T-helper 1 cell treated with Interleukin-12 subunit alpha and Interleukin-12 subunit beta and Interleukin-4 antibody, amounts not matched to agents 30 ng/mL and 1 ng/mL, for 36 hours (primary cell): ENCODE results near the gene EMC10. TPM values are rescaled to one million over a fixed set of nuclear protein-coding genes. Genes with fewer than 3 reads are reported as not detected.
"Not testable (repeated sequence)": the region's sequence is repeated elsewhere in the genome, so short reads cannot be mapped to it uniquely, and the experiment has no call there.

ENCODE experiments used
- intact Hi-C: fragments of 100-400 bp; cut with micrococcal nuclease; formaldehyde crosslinking; loops from one replicate; pipeline ENCODE4 v1.15.1; 2024
- total RNA-seq: library from RNA; stranded (reverse); gene quantifications from 2 replicates; pipeline ENCODE4 v1.2.3, GENCODE V29; 2022

Gene EMC10
- 81.8 and 81.9 TPM in 2 replicates for total RNA-seq

DNA sequence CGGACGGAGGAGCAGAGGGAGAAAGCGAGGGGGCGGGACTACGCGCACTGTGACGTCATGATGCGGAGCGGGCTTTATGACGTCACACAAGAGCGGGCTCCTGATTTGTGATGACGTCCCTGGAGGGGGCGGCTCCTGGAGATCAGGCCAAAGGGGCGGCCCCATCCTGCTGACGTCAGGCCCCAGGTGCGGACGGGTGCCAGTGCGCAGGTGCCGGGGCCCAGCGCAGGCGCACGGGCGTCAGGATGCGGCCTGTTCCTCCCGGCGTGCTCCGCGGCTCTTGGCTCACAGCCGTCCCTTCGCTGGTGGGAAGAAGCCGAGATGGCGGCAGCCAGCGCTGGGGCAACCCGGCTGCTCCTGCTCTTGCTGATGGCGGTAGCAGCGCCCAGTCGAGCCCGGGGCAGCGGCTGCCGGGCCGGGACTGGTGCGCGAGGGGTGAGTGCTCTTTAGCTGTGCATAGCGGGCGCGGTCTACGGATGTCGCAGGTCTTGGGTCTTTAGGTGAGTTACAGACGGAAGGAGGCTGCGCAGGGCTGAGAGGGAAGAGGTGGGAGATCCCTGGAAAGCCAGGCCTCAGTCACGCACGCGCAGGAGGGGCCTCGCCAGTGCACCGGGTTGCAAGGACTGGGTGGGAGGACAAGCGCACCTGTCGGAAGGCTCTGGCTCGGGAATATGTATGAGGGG, at the start of gene EMC10, which contains the start of gene GARIN5A:
EMC10 (plus strand) TSS at position 284 of the 683 bp plus-strand sequence; CDS start at position 322, 38 bp downstream.
GARIN5A (minus strand) TSS at position 625 of the 683 bp plus-strand sequence; CDS start at position 165, 460 bp downstream.
- intact Hi-C loops = loop anchor here (1.0 to 2.0 kb wide), 8 partner anchors 15 to 147 kb away; partner anchors contain the start of genes JOSD2, KCNC3, NR1H2 and POLD1

DNA sequence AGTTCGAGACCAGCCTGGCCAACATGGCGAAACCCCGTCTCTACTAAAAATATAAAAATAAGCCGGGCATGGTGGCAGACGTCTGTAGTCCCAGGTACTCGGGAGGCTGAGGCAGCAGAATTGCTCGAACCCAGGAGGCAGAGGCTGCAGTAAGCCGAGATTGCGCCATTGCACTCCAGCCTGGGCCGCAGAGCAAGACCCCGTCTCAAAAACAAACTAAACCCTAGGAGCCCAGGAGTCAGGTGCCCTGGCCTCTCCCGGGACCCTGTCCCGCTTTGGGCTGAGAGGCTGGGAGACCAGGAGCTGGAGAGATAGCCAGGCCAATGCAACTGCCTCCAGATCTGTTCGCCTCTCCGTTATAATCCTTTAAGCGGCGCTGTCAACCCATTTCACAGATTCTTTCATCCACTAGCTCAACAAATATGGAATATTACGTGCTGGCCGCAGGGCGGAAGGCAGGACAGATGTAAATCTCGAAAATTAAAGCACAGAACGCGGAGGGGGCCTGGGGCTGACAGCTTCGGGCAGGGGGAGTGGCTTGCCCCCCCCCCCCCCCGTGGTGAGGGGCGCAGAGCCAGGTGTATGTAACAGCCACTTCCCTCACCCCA, 48.9 kb upstream of the EMC10 start:
- intact Hi-C loops = no loop called here

DNA sequence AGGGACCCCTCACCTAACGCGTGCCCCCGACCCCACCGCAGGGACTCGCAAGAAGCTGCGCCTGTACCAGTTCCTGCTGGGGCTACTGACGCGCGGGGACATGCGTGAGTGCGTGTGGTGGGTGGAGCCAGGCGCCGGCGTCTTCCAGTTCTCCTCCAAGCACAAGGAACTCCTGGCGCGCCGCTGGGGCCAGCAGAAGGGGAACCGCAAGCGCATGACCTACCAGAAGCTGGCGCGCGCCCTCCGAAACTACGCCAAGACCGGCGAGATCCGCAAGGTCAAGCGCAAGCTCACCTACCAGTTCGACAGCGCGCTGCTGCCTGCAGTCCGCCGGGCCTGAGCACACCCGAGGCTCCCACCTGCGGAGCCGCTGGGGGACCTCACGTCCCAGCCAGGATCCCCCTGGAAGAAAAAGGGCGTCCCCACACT, 48.3 kb upstream of the EMC10 start:
- intact Hi-C loops = no loop called here

DNA sequence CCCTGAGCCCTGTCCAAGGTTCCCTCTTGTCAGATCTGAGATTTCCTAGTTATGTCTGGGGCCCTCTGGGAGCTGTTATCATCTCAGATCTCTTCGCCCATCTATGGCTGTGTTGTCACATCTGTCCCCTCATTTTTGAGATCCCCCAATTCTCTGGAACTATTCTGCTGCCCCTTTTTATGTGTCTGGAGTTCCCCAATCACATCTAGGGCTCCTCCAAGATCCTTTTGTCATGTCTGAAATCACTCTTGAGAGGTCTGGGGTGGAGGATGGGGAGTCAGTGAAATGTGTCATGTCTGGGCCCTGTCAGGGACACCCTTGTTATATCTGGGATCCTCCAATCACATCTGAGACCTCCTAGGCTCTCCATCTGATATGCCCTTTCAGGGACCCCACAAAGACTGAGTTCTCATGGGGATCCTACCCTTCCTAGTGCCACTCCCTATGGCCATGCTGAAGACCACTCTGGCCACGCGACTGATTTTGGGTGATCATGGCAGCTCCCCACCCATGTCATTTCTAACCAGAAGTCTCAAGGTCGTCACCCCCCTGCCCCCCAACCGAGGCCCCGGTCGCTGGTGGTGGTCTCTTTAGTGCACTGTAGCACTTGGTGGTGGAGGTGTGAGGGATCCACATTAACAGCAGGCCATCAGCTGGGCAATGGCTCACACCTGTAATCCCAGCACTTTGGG, 47.4 kb upstream of the EMC10 start:
- intact Hi-C loops = no loop called here

DNA sequence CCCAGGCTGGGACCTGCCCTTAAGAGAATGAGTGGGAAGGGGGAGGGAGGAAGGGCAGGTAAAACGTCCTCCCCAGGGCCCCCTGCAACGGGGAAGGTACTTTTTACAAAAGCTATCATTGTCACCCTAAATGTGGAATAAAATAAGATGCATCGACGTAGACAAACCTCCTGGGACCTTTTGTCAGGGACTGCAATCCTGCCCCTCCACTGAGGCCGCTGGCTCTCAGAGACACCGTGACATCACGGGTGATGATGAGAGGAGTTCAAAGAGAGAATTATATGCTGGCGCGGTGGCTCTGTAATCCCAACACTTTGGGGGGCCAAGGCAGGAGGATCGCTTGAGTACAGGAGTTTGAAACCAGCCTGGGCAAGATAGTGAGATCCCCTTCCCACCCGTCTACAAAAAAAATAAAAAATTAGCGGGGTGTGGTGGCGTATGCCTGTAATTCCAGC, 45.4 kb upstream of the EMC10 start:
- intact Hi-C loops = loop anchor here (1.0 to 2.0 kb wide), 7 partner anchors 16 to 102 kb away; partner anchors contain the start of genes EMC10, GARIN5A, JOSD2 and KCNC3

DNA sequence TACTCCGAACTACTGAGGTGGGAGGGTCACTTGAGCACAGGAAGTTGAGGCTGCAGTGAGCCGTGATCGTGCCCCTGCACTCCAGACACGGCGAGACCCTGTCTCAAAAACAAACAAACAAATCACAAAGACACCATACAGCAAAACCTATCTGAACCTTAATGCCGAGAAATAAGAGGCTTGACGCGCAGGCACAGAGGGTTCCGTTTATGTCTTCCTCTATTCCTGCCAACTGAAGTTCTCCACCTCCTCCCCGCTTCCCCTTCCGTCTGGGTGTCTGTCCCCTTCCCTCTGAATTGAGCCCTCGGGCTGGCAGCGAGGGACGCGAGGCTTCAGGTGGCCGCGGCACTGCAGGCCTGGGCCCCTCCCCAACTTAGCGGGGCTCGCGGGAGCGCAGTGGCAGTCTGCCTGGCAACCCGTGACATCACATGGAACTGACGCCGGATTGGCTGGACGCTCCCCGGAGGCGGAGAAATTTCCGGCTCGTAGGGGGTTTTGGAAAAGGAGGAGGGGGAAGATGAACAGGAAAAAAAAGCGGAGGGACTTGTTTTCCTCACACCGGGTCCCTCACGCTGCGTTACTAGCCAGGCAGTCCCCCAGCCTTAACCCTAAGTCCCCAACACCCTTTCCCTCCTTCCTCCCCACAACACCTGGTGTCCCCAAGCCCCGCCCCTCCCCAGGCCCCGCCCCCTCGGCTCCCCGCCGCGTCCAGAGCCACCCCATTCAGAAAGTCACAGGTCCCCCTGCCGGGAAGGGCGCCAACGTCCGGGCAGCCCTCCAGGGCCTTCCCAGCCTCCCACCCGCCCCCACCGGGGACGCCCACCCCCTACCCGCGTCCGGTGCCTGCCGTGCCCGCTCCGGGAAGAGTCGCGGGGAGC, 44.7 kb upstream of the EMC10 start:
- intact Hi-C loops = loop anchor here (1.0 to 2.0 kb wide), 7 partner anchors 17 to 102 kb away; partner anchors contain the start of genes EMC10, GARIN5A, JOSD2 and KCNC3

DNA sequence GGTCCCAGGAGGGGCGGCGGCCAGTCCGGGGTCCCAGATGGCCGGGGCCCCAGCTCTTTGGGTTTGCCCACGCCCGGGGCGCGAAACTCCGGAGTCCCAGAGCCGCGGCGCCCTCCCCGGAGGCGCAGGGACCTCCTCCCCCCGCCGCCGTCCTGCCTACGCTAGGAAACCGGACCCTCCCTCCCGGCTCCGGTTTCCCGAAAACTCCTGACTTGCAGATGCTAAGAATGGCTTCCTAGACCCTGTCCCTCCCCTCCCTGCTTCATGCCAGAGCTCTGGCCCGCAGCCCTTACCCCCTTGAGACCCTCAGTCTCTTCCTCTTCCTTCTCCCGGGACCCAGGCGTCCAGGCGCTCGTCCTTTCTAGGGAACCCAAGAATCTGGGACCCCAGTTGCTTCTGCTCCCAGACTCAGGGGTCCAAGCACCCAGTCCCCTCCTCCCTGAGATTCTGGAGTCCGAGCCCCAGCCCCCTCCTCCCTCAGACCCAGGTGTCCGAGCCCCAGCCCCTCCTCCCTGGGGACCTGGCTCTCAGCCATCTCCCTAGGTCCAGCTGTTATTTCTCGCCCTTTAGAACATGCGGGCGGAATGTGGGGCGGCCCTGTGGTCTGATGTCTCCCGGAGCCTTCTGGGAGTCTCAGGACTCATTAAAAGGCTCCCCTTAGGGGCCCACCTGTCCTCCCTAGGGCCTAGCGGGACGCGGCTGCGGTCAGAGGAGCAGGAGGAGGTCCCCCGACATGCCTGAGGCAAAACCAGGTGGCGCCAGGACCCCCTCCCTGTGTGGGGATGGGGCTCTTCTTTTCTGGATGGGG, 43.9 kb upstream of the EMC10 start, which contains the start of gene MYBPC2:
MYBPC2 (plus strand) TSS at position 672 of the 808 bp plus-strand sequence; CDS start at position 734, 62 bp downstream.
- intact Hi-C loops = no loop called here

DNA sequence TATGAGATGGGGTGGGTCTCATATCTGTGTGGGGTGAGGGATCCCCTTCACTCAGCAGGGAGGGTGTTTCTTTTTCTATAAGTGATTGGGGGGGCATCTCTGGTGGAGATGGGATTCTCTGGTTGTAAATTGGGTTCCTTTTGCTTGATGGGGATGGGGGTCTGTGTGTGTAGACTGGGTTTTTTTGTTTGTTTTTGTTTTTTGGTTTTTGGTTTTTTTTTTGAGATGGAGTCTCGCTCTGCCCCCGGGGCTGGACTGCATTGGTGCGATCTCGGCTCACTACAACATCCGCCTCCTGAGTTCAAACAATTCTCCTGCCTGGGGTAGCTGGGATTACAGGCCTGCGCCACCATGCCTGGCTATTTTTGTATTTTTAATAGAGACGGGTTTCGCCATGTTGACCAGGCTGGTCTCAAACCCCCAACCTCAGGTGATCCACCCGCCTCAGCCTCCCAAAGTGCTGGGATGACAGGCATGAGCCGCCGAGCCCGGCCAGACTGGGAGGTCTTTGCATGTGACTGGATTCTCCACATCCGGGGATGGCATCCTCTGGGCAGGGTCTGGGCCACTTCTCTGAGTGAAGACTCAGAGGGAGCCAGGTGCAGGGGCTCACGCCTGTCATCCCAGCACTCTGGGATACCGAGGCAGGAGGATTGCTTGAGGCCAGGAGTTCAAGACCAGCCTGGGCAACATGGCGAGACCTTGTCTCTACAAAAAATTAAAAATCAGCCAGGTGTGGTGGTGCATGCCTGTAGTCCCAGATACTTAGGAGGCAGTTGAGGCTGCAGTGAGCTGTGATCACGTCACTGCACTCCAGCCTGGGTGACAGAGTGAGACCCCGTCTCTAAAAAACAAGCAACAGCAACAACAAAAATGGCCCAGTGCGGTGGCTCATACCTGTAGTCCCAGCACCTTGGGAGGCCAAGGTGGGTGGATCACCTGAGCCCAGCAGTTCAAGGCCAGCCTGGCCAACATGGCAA, 42.8 kb upstream of the EMC10 start:
- intact Hi-C loops = no loop called here

DNA sequence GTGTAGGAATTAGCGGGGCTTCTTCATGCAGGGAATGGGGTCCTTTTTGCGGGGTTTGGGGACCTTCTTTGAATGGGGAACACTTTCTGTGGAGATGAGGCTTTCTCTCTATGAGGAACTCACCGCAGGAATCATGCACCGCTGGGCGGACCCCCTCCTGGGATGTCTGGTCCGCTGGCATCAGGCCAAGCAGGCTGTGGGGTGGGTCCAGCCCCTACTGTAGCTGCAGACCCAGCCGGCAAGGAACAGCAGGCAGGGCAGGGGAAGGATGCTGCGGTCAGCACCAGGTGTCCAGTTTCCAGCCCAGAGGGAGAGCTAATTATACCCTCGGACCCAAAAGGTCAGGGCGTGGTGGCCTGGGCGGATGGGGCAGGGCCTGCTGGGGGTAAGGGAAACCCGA, 41.8 kb upstream of the EMC10 start:
- intact Hi-C loops = no loop called here

DNA sequence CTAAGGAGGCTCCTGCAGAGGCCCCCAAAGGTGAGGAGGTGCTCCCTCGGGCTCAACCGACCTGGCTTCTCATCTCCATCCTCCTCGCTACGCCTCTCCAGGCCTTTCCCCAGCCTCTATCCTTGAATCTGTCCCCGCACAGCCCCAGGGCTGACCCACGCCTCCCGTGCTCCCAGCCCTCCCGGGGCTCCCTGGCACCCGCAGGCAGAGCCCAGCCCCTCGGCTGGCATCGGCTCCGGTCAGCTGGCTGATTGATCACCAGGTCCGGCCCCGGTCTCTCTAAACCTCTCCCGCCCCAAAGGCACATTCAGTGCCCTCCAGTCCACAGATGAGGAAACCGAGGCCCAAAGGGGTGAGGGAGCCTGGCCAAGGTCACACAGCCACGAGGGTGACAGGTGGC, 41.1 kb upstream of the EMC10 start:
- intact Hi-C loops = no loop called here

DNA sequence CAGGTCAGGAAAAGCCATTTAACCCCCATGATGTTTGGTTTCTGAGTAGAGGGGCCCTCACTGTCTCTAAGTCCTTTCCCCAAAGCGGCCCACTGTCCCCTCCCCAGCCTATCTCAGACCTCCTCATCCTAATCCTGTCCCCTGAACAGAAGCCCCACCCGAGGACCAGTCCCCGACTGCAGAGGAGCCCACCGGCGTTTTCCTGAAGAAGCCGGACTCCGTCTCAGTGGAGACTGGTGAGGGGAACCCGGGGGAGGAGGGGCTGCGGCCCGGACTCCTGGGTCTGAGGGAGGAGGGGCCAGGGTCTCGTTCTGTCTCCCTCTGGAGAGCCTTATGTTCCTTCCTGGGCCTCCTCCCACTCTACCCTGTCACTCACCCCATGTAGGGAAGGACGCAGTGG, 40.7 kb upstream of the EMC10 start:
- intact Hi-C loops = no loop called here

DNA sequence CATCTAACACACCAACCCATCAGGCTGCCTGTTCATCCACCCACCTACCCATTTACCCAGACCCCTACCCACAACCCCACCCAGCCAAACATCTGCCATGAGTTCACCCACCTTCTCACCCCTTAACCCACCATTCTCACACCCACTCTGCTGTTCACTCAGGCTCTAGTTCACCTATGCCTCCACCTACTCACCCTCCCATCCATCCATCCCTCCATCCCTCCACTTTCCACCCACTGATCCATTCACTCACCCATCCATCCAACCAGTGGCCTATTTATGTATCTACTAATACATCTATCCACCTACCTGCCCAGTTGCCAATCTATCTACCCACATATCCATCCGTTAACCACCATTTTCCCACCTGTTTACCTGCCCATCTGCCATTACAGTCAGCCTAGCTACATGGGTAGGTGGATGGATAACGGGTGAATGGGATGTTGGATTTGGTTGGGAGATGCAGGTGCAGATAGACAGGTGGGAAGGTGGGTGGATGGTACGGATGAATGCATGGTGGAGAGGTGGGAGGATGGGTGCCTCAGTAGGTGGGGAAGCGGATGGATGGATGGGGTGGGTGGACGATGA, 38.4 kb upstream of the EMC10 start:
- intact Hi-C loops = no loop called here

DNA sequence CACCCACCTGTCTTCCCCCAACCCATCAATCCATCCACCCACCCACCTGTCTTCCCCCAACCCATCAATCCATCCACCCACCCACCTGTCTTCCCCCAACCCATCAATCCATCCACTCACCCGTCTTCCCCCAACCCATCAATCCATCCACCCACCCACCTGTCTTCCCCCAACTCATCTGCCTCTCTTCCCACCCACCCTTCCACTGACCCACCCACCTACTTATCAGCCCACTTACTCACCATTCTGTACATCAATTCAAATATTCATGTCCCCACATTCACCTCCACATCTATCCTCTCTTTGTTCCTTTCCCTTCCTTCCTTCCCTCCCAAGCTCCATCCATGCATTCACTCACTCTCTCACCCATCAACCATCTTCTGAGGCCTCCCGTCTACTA, 37.2 kb upstream of the EMC10 start:
- intact Hi-C loops = not testable (repeated sequence)

DNA sequence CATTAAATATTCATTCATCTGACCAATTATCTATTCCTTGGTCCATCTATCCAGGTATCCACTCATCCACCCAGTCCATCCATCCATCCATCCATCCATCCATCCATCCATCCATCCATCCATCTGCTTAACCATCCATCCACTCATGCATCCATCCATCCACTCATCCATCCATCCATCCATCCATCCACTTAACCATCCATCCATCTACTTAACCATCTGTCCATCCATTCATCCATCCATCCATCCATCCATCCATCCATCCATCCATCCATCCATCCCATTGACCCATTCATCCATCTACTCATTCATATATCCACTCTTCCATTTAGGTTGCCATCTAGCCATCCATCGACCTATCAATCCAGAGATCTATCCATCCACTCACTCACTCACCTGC, 32.2 kb upstream of the EMC10 start:
- intact Hi-C loops = no loop called here

DNA sequence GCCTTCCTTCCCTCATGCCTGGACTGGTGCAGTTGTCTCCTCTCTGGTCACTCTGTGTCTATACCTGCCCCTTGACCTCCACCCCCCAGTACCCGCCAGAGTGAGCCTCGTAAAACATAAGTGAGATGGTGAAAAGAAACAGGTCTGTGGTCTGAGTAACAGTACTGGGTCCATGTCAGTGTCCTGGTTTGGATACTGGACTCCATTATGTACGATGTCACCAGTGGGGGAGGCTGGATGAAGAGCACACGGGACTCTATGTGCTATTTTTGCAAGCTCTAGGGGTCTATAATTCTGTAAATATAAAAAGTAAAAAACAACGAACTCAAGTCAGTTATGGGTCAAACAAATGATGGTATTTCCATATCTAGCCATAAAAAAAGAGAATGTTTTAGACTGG, 29.3 kb upstream of the EMC10 start:
- intact Hi-C loops = no loop called here

DNA sequence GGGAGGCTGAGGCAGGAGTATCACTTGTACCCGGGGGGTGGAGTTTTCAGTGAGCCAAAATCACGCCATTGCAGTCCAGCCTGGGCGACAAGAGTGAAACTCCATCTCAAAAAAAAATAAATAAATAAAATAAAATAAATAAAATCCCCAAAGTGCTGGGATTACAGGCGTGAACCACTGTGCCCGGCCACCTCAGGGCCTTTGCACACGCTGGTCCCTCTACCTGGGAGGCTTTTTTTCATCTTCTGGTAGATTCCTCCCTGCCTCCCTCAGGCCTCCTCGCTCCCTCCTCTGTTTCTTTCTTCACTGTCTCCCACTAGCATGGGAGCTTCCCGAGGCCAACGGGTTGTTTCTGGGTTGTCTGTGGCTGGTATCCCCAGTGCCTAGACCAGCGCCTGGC, 28.6 kb upstream of the EMC10 start:
- intact Hi-C loops = no loop called here

DNA sequence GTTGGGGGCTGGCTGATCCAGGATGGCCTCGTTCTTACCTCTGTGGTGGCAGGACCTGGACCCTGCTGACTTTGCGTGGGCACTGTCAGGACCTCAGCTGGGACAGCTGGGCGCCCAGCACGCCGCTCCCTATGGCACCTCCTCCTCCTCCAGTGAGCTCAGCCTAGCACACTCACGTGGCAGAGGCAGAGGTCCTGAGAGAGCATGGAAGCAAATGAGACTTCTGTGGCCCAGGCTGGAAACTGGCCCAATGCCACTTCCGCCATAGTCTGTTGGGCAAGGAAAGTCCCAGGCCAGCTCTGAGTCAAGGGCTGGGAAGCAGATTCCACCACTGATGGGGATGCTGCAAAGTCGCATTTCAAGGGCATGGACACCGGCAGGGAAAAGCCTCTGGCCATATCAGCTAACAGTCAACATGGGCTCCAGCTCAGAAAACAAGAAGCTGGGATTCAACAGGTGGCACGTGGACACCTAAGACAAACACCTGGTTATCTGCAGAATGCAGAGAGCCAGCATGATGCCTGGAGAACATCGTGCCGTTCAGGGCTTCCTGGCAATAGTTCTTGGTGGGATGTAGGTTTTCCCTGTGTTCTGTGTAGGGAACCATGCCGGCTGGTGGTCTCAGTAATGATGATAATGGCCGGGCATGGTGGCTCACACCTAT, 26.9 kb upstream of the EMC10 start:
- intact Hi-C loops = no loop called here
